ENCODE data around the gene USP31.
A peak's percentile ranks its signal among the peaks of the same experiment; 100 is the strongest.

USP31 gene

GRCh38 chr16:23071196-23072083 lies 77.8 kb downstream of the USP31 start:
- Histone ChIP-seq H3K4me1 (ENCODE audit: control insufficient read depth, insufficient read depth, low read length) (peaks cover 25% of the 10 kb centered on the region), H3K9me3 (replicated peaks; ENCODE audit: low read length) (no peaks in the 10 kb centered on the region), H3K4me2 (ENCODE audit: low read length) (peak overlapping the region; percentile 66), H3K27me3 (ENCODE audit: control insufficient read depth, insufficient read depth, low read length) (no peaks in the 10 kb centered on the region), H3K36me3 (ENCODE audit: insufficient read depth, low read length) (peaks cover 36% of the 10 kb centered on the region), H3K4me3 (ENCODE audit: low read length) (no peak overlapping the region), H3K9ac (ENCODE audit: low read depth, low read length) (peak overlapping the region; percentile 52)

- H3K4me3 ChIP-seq (ENCODE audit: low read length) = no peak overlapping the region
Measured at GRCh38 chr16:23069844-23070243, 79.4 kb downstream of the USP31 start.

GRCh38 chr16:23068079-23068736 lies 81.0 kb downstream of the USP31 start:
- Histone ChIP-seq H3K4me1 (ENCODE audit: control insufficient read depth, insufficient read depth, low read length) (peaks cover 21% of the 10 kb centered on the region), H3K36me3 (ENCODE audit: insufficient read depth, low read length) (peaks cover 36% of the 10 kb centered on the region), H3K9me3 (replicated peaks; ENCODE audit: low read length) (no peaks in the 10 kb centered on the region), H3K4me2 (ENCODE audit: low read length) (no peak overlapping the region), H3K9ac (ENCODE audit: low read depth, low read length) (no peak overlapping the region), H3K4me3 (ENCODE audit: low read length) (no peak overlapping the region), H3K27me3 (ENCODE audit: control insufficient read depth, insufficient read depth, low read length) (no peaks in the 10 kb centered on the region)

More at GRCh38 chr16:23069844-23070243, 79.4 kb downstream of the USP31 start:
- Histone ChIP-seq H3K9ac (ENCODE audit: low read depth, low read length) (no peak overlapping the region), H3K27me3 (ENCODE audit: control insufficient read depth, insufficient read depth, low read length) (no peaks in the 10 kb centered on the region), H3K4me1 (ENCODE audit: control insufficient read depth, insufficient read depth, low read length) (peaks cover 25% of the 10 kb centered on the region), H3K36me3 (ENCODE audit: insufficient read depth, low read length) (peaks cover 38% of the 10 kb centered on the region), H3K4me2 (ENCODE audit: low read length) (no peak overlapping the region), H3K9me3 (replicated peaks; ENCODE audit: low read length) (no peaks in the 10 kb centered on the region)

- H3K36me3 ChIP-seq (ENCODE audit: insufficient read depth, low read length) = peaks cover 36% of the 10 kb centered on the region
- H3K4me2 ChIP-seq (ENCODE audit: low read length) = no peak overlapping the region
- peaks cover 8% of the 10 kb centered on the region for H3K4me1 ChIP-seq (ENCODE audit: control insufficient read depth, insufficient read depth, low read length)
- no peaks in the 10 kb centered on the region for H3K27me3 ChIP-seq (ENCODE audit: control insufficient read depth, insufficient read depth, low read length)
- H3K4me3 ChIP-seq (ENCODE audit: low read length) = no peak overlapping the region
- no peak overlapping the region for H3K9ac ChIP-seq (ENCODE audit: low read depth, low read length)
- no peaks in the 10 kb centered on the region for H3K9me3 ChIP-seq (replicated peaks; ENCODE audit: low read length)
Measured at GRCh38 chr16:23066676-23067075, 82.6 kb downstream of the USP31 start.

- Histone ChIP-seq H3K4me3 (ENCODE audit: low read length) (no peak overlapping the region), H3K9me3 (replicated peaks; ENCODE audit: low read length) (no peaks in the 10 kb centered on the region), H3K9ac (ENCODE audit: low read depth, low read length) (no peak overlapping the region), H3K4me1 (ENCODE audit: control insufficient read depth, insufficient read depth, low read length) (no peaks in the 10 kb centered on the region), H3K4me2 (ENCODE audit: low read length) (no peak overlapping the region), H3K27me3 (ENCODE audit: control insufficient read depth, insufficient read depth, low read length) (no peaks in the 10 kb centered on the region), H3K36me3 (ENCODE audit: insufficient read depth, low read length) (peaks cover 32% of the 10 kb centered on the region)
Measured at GRCh38 chr16:23064639-23065038, 84.6 kb downstream of the USP31 start.

GRCh38 chr16:23062524-23062923 lies 86.7 kb downstream of the USP31 start:
- peaks cover 6% of the 10 kb centered on the region for H3K27me3 ChIP-seq (ENCODE audit: control insufficient read depth, insufficient read depth, low read length)
- H3K4me3 ChIP-seq (ENCODE audit: low read length) = no peak overlapping the region
- H3K9me3 ChIP-seq (replicated peaks; ENCODE audit: low read length) = no peaks in the 10 kb centered on the region
- H3K4me2 ChIP-seq (ENCODE audit: low read length) = no peak overlapping the region
- no peak overlapping the region for H3K9ac ChIP-seq (ENCODE audit: low read depth, low read length)
- peaks cover 11% of the 10 kb centered on the region for H3K36me3 ChIP-seq (ENCODE audit: insufficient read depth, low read length)
- H3K4me1 ChIP-seq (ENCODE audit: control insufficient read depth, insufficient read depth, low read length) = no peaks in the 10 kb centered on the region

- peaks cover 4% of the 10 kb centered on the region for H3K36me3 ChIP-seq (ENCODE audit: insufficient read depth, low read length)
- no peak overlapping the region for H3K4me2 ChIP-seq (ENCODE audit: low read length)
- H3K4me1 ChIP-seq (ENCODE audit: control insufficient read depth, insufficient read depth, low read length) = no peaks in the 10 kb centered on the region
- no peak overlapping the region for H3K4me3 ChIP-seq (ENCODE audit: low read length)
- H3K27me3 ChIP-seq (ENCODE audit: control insufficient read depth, insufficient read depth, low read length) = peaks cover 6% of the 10 kb centered on the region
- H3K9ac ChIP-seq (ENCODE audit: low read depth, low read length) = no peak overlapping the region
- H3K9me3 ChIP-seq (replicated peaks; ENCODE audit: low read length) = no peaks in the 10 kb centered on the region
Measured at GRCh38 chr16:23061669-23062068, 87.6 kb downstream of the USP31 start.

- H3K9ac ChIP-seq (ENCODE audit: low read depth, low read length) = no peak overlapping the region
Measured at GRCh38 chr16:23060458-23061320, 88.6 kb downstream of the USP31 start.

GRCh38 chr16:23059433-23059832 lies 89.8 kb downstream of the USP31 start:
- Histone ChIP-seq H3K36me3 (ENCODE audit: insufficient read depth, low read length) (no peaks in the 10 kb centered on the region), H3K4me1 (ENCODE audit: control insufficient read depth, insufficient read depth, low read length) (no peaks in the 10 kb centered on the region), H3K27me3 (ENCODE audit: control insufficient read depth, insufficient read depth, low read length) (peaks cover 11% of the 10 kb centered on the region), H3K4me3 (ENCODE audit: low read length) (no peak overlapping the region), H3K9ac (ENCODE audit: low read depth, low read length) (no peak overlapping the region), H3K4me2 (ENCODE audit: low read length) (no peak overlapping the region), H3K9me3 (replicated peaks; ENCODE audit: low read length) (no peaks in the 10 kb centered on the region)

More at GRCh38 chr16:23060458-23061320, 88.6 kb downstream of the USP31 start:
- Histone ChIP-seq H3K27me3 (ENCODE audit: control insufficient read depth, insufficient read depth, low read length) (peaks cover 11% of the 10 kb centered on the region), H3K4me3 (ENCODE audit: low read length) (no peak overlapping the region), H3K9me3 (replicated peaks; ENCODE audit: low read length) (no peaks in the 10 kb centered on the region), H3K4me2 (ENCODE audit: low read length) (no peak overlapping the region), H3K4me1 (ENCODE audit: control insufficient read depth, insufficient read depth, low read length) (no peaks in the 10 kb centered on the region), H3K36me3 (ENCODE audit: insufficient read depth, low read length) (no peaks in the 10 kb centered on the region)

- Histone ChIP-seq H3K27me3 (ENCODE audit: control insufficient read depth, insufficient read depth, low read length) (peaks cover 11% of the 10 kb centered on the region), H3K9me3 (replicated peaks; ENCODE audit: low read length) (no peaks in the 10 kb centered on the region), H3K4me2 (ENCODE audit: low read length) (no peak overlapping the region), H3K4me3 (ENCODE audit: low read length) (no peak overlapping the region), H3K9ac (ENCODE audit: low read depth, low read length) (no peak overlapping the region), H3K4me1 (ENCODE audit: control insufficient read depth, insufficient read depth, low read length) (no peaks in the 10 kb centered on the region), H3K36me3 (ENCODE audit: insufficient read depth, low read length) (no peaks in the 10 kb centered on the region)
Measured at GRCh38 chr16:23058576-23058975, 90.7 kb downstream of the USP31 start.

GRCh38 chr16:23057013-23057596 lies 92.1 kb downstream of the USP31 start:
- H3K4me3 ChIP-seq (ENCODE audit: low read length) = no peak overlapping the region
- no peak overlapping the region for H3K9ac ChIP-seq (ENCODE audit: low read depth, low read length)
- no peaks in the 10 kb centered on the region for H3K9me3 ChIP-seq (replicated peaks; ENCODE audit: low read length)
- no peaks in the 10 kb centered on the region for H3K36me3 ChIP-seq (ENCODE audit: insufficient read depth, low read length)
- no peak overlapping the region for H3K4me2 ChIP-seq (ENCODE audit: low read length)
- H3K4me1 ChIP-seq (ENCODE audit: control insufficient read depth, insufficient read depth, low read length) = no peaks in the 10 kb centered on the region
- H3K27me3 ChIP-seq (ENCODE audit: control insufficient read depth, insufficient read depth, low read length) = peaks cover 11% of the 10 kb centered on the region

Measured in skeletal muscle satellite cell (primary cell).